HEK293T (cell line): Measurements from ENCODE around the gene MRPS35.

Experiments used
- CTCF ChIA-PET: fragments of 350-600 bp; formaldehyde crosslinking; extraction: SDS; loops from one replicate; lab custom pipeline; 2021; ENCODE audit warnings: antibody characterized with exemption, inconsistent platforms; lab: Yijun Ruan, JAX
- POLR2A ChIA-PET: fragments of 350-600 bp; formaldehyde crosslinking; extraction: SDS; loops from one replicate; lab custom pipeline; 2020; ENCODE audit warnings: antibody characterized with exemption, inconsistent platforms; lab: Yijun Ruan, JAX
- DNase-seq: peaks from one replicate; pipeline ENCODE4 v3.0.0; 2012; ENCODE audit warnings: mixed read lengths; ENCODE audit errors: extremely low spot score
- ARNT ChIP-seq: fragments of 450-650 bp; IDR thresholded peaks from 2 replicates; pipeline ENCODE4 v1.6.1; 2017; ENCODE audit warnings: mild to moderate bottlenecking
- BHLHE40 ChIP-seq: fragments of 450-650 bp; IDR thresholded peaks from 2 replicates; pipeline ENCODE4 v1.6.1; 2016; ENCODE audit warnings: mild to moderate bottlenecking, moderate library complexity, borderline replicate concordance
- ELF4 ChIP-seq: fragments of 450-650 bp; IDR thresholded peaks from 2 replicates; pipeline ENCODE4 v1.6.1; 2017; ENCODE audit warnings: antibody characterized with exemption
- FOXK2 ChIP-seq: fragments of 450-650 bp; IDR thresholded peaks from 2 replicates; pipeline ENCODE4 v1.6.1; 2016; ENCODE audit warnings: mild to moderate bottlenecking
- FOXM1 ChIP-seq: fragments of 450-650 bp; IDR thresholded peaks from 2 replicates; pipeline ENCODE4 v1.6.1; 2017; ENCODE audit warnings: mild to moderate bottlenecking, borderline replicate concordance
- HDGF ChIP-seq: fragments of 450-650 bp; IDR thresholded peaks from 2 replicates; pipeline ENCODE4 v1.6.1; 2017; ENCODE audit warnings: antibody characterized with exemption, borderline replicate concordance
- L3MBTL2 ChIP-seq: fragments of 450-650 bp; conservative IDR thresholded peaks from 2 replicates; pipeline ENCODE4 v1.6.1; 2016; ENCODE audit warnings: mild to moderate bottlenecking
- LEF1 ChIP-seq: fragments of 450-650 bp; IDR thresholded peaks from 2 replicates; pipeline ENCODE4 v1.6.1; 2017; ENCODE audit warnings: mild to moderate bottlenecking, borderline replicate concordance
- NFRKB ChIP-seq: fragments of 450-650 bp; IDR thresholded peaks from 2 replicates; pipeline ENCODE4 v1.6.1; 2016; ENCODE audit warnings: mild to moderate bottlenecking, moderate library complexity
- SP1 ChIP-seq: fragments of 450-650 bp; IDR thresholded peaks from 2 replicates; pipeline ENCODE4 v1.6.1; 2017
- SUZ12 ChIP-seq: fragments of 450-650 bp; IDR thresholded peaks from 2 replicates; pipeline ENCODE4 v1.6.1; 2016; ENCODE audit warnings: mild to moderate bottlenecking
- TARDBP ChIP-seq: fragments of 450-650 bp; IDR thresholded peaks from 2 replicates; pipeline ENCODE4 v1.6.1; 2016
- ZNF384 ChIP-seq: fragments of 450-650 bp; IDR thresholded peaks from 2 replicates; pipeline ENCODE4 v1.6.1; 2016
- TF ChIP-seq, protein P1 (sequence below): fragments of 450-650 bp; IDR thresholded peaks from 2 replicates; pipeline ENCODE4 v1.6.1; 2016

Gene MRPS35

DNA sequence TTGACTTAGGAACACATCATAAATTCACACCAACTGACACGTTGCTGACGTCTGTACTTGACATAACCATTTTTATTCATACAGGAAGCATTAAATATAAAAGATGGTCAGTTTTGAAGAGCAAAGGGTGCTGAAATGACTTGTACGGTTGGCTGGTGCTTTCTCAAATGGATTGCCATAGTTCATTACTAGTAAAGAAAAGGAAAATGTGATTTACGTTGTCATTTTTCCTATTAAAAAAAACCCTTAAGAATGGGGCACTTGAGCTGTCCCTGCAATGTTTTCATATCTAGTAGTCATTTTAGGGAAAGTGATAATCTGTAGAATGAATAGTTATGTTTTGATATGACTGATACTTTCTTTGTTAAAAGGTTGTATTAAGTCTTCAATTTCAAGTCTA lies 91.9 kb downstream of the MRPS35 start:
- ChIA-PET CTCF (no interaction called here), POLR2A (no interaction called here)
- TF ChIP-seq L3MBTL2: no peak
- TF ChIP-seq, protein P1, sequence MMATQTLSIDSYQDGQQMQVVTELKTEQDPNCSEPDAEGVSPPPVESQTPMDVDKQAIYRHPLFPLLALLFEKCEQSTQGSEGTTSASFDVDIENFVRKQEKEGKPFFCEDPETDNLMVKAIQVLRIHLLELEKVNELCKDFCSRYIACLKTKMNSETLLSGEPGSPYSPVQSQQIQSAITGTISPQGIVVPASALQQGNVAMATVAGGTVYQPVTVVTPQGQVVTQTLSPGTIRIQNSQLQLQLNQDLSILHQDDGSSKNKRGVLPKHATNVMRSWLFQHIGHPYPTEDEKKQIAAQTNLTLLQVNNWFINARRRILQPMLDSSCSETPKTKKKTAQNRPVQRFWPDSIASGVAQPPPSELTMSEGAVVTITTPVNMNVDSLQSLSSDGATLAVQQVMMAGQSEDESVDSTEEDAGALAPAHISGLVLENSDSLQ: peak; percentile 67
- no peak for DNase-seq

DNA sequence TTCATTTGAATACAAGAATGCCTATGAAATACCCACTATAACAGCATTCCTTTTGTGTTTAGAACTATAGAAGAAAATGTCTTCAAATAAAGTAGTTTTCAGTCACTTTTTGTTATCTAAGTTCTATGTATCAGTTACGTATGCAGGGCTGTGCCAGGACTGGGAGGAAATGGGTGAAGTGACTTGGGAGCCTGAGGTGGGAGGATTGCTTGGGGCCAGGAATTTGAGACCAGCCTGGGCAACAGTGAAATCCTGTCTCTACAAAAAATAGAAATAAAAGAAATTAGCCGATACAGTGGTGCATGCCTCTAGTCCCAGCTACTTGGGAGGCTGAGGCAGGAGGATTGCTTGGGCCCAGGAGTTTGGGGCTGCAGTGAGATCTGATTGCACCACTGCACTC lies 92.3 kb downstream of the MRPS35 start:
- ChIA-PET POLR2A (no interaction called here), CTCF (no interaction called here)
- TF ChIP-seq ARNT (no peak), BHLHE40 (no peak), HDGF (no peak), LEF1 (no peak), FOXK2 (no peak), SP1 (no peak), ELF4 (no peak), NFRKB (no peak), ZNF384 (no peak), SUZ12 (no peak), FOXM1 (no peak)
- no peak for DNase-seq

DNA sequence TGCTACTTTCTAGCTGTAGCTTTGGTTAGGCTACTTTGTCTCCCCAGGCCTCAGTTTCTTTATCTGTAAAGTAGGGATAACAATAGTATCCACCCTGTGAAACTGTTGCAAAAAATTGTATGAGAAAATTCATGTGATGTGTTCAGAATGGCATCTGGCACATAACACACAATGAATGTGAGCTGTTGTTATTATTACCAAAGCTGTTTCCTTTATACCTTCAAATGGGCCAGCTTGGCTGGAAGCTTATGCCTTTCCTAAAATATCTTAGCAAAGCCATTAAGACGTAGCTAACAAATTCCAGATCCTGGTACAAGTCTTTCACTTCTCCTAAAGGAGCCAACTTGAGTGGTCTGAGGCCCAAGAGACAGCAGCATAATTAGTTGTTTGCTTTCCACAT lies 94.6 kb downstream of the MRPS35 start:
- TF ChIP-seq SP1 (no peak), SUZ12 (no peak), ZNF384 (no peak), LEF1 (no peak), TARDBP (no peak), HDGF (no peak), ELF4 (no peak)
- CTCF ChIA-PET: no interaction called here
- no peak for DNase-seq
- POLR2A ChIA-PET: no interaction called here
